ENCODE results near the gene THOC1.

- TF ChIP-seq GATA2 (IDR thresholded peaks at IDR 0.05; ENCODE audit: low read depth, low read length), result no peak
- no peak for TF ChIP-seq GATA3 (IDR thresholded peaks at IDR 0.05; ENCODE audit: low read depth, low read length)
Measured at GRCh38 chr18:293536-293935, 25.7 kb upstream of the THOC1 start.
